Measurements from ENCODE around the gene SELE.

SELE gene

DNA sequence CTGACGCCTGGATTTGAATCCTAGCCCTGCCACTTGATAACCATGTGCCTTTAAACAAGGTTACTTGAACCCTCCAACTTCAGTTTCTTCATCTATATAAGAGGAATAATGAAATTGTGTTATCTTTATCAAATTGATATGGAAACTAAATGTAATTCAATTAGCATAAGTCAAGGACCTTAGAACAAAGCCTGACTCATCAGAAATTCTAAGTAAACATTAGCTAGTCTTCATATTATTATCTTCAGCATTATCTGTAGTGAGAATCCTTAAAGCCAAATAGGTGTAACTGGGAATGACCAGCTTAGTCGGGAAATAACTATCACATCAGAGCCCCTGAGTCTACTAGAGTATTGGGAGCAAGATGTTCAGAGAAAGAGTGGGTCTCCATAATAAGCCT is 29.1 kb downstream of the SELE start:
- no peak overlapping the region for H3K4me3 ChIP-seq (ENCODE audit: low read depth, low read length)
- no peak for DNase-seq (ENCODE audit: low read depth)
- TF ChIP-seq POLR2A (IDR thresholded peaks at IDR 0.05; ENCODE audit: extremely low read depth, insufficient read length) = no peak
- TF ChIP-seq MYC (IDR thresholded peaks at IDR 0.05; ENCODE audit: low read depth, low read length) = no peak
- no peak for TF ChIP-seq MAX (IDR thresholded peaks at IDR 0.05; ENCODE audit: low read depth, low read length)

DNA sequence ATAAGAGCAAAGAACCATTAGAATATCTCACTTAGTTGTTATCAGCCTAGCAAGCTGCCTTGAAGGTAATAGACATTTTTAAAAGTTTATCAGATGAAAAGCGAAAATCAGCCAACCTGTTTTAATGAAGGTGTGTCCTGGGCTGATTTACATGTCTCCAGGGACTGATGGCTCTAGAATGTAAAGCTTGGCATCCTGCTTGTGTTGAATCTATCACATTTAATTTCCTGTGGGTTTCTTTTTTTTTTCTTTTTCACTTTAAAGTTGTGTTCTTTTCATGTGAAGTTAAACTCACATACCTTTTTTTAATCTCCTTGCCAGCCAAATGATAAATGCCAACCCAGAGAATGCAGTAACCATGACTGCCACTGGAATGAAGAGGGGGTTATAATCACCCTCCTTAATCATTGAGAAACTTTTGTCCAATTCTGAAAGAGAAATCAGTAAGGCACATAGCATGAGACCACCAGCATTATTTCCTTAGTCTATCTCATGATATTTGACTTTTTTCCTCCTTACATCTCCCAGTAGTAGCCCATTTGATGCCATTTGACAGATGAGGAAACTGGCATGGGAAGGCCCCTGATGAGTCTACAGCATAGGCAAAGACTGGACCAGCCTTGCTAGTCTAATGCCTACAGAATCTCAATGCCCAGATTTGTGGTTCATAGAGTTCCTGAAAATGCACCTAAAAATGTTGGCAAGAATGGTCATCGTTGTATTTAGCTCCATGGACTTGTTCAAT is 32.4 kb downstream of the SELE start:
- no peak for TF ChIP-seq MAX (IDR thresholded peaks at IDR 0.05; ENCODE audit: low read depth, low read length)
- no peak for TF ChIP-seq CTCF (IDR thresholded peaks at IDR 0.05; ENCODE audit: low read depth, low read length)
- DNase-seq (ENCODE audit: low read depth) = no peak
- H3K4me3 ChIP-seq (ENCODE audit: low read depth, low read length) = no peak overlapping the region

DNA sequence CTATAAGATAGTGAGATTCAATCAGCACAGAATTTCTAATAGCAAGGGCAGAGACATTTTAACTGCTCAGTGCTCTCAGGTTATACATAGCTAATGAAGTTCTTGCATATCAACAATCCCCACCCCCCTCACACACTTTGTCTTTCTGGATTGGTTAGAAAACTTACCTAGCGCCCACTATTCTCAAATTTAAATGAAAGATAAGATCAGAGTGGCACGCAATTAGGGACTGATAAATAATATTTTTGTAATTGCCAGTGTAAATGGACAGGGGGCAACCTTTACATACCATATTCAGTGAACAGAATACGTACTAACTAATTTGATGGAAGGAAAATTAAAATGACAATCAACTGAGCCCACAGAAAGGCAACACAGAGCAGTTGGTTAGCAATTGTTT is 34.2 kb downstream of the SELE start:
- no peak for DNase-seq (ENCODE audit: low read depth)
- no peak overlapping the region for H3K4me3 ChIP-seq (ENCODE audit: low read depth, low read length)
- no peak for TF ChIP-seq POLR2A (IDR thresholded peaks at IDR 0.05; ENCODE audit: extremely low read depth, insufficient read length)
- no peak for TF ChIP-seq CTCF (IDR thresholded peaks at IDR 0.05; ENCODE audit: low read depth, low read length)
- no peak for TF ChIP-seq MAX (IDR thresholded peaks at IDR 0.05; ENCODE audit: low read depth, low read length)
- TF ChIP-seq MYC (IDR thresholded peaks at IDR 0.05; ENCODE audit: low read depth, low read length) = no peak

- no peak overlapping the region for H3K4me3 ChIP-seq (ENCODE audit: low read depth, low read length)
- no peak for TF ChIP-seq MAX (IDR thresholded peaks at IDR 0.05; ENCODE audit: low read depth, low read length)
- peak; percentile 8 for DNase-seq (ENCODE audit: low read depth)
Observed at GRCh38 chr1:169698976-169699375, 34.9 kb downstream of the SELE start.

GRCh38 chr1:169697755-169698154 is 36.1 kb downstream of the SELE start:
- no peak for TF ChIP-seq CTCF (IDR thresholded peaks at IDR 0.05; ENCODE audit: low read depth, low read length)
- no peak for TF ChIP-seq POLR2A (IDR thresholded peaks at IDR 0.05; ENCODE audit: extremely low read depth, insufficient read length)
- no peak for TF ChIP-seq MAX (IDR thresholded peaks at IDR 0.05; ENCODE audit: low read depth, low read length)
- no peak for TF ChIP-seq MYC (IDR thresholded peaks at IDR 0.05; ENCODE audit: low read depth, low read length)
- DNase-seq (ENCODE audit: low read depth) = no peak
- H3K4me3 ChIP-seq (ENCODE audit: low read depth, low read length) = no peak overlapping the region

- peak; percentile 21 for DNase-seq (ENCODE audit: low read depth)
- H3K4me3 ChIP-seq (ENCODE audit: low read depth, low read length) = no peak overlapping the region
- TF ChIP-seq MAX (IDR thresholded peaks at IDR 0.05; ENCODE audit: low read depth, low read length) (no peak), MYC (IDR thresholded peaks at IDR 0.05; ENCODE audit: low read depth, low read length) (no peak), POLR2A (IDR thresholded peaks at IDR 0.05; ENCODE audit: extremely low read depth, insufficient read length) (no peak), CTCF (IDR thresholded peaks at IDR 0.05; ENCODE audit: low read depth, low read length) (no peak)
Observed at GRCh38 chr1:169696273-169697100, 37.4 kb downstream of the SELE start.

Data from NB4 (cell line).